Measurements from ENCODE around the gene ESYT2.

DNA sequence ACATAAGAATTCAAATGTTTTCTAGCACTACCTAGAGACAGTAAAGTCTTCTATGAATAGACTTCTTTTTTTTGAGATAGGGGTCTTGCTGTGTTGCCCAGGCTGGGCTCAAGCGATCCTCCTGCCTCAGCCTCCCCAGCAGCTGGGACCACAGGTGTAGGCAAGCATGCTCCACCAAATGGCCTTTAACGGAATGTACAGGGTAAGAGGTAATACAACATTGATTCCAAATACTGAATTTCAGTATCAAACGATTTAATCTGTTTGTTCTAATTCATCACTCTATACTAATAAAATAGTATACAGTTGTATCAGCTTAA lies 68.9 kb downstream of the ESYT2 start:
- TF ChIP-seq EZH2 (IDR thresholded peaks at IDR 0.05; ENCODE audit: borderline replicate concordance) (no peak), EZH2phosphoT487 (IDR thresholded peaks at IDR 0.05; ENCODE audit: low read depth, severe bottlenecking, unreplicated experiment) (no peak)
- TF ChIP-seq, protein P1, sequence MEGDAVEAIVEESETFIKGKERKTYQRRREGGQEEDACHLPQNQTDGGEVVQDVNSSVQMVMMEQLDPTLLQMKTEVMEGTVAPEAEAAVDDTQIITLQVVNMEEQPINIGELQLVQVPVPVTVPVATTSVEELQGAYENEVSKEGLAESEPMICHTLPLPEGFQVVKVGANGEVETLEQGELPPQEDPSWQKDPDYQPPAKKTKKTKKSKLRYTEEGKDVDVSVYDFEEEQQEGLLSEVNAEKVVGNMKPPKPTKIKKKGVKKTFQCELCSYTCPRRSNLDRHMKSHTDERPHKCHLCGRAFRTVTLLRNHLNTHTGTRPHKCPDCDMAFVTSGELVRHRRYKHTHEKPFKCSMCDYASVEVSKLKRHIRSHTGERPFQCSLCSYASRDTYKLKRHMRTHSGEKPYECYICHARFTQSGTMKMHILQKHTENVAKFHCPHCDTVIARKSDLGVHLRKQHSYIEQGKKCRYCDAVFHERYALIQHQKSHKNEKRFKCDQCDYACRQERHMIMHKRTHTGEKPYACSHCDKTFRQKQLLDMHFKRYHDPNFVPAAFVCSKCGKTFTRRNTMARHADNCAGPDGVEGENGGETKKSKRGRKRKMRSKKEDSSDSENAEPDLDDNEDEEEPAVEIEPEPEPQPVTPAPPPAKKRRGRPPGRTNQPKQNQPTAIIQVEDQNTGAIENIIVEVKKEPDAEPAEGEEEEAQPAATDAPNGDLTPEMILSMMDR (IDR thresholded peaks at IDR 0.05; ENCODE audit: poor library complexity) = no peak

Data from hepatocyte (in vitro differentiated cells).